Transverse colon (tissue), 4 donors: Measurements from ENCODE around the gene IP6K1.
"Not testable (repeated sequence)": the region's sequence is repeated elsewhere in the genome, so short reads cannot be mapped to it uniquely, and the experiment has no call there.

Experiments
- CTCF ChIP-seq, 5 experiments: fragments of 200-600 bp in 3 of 5; fragments of 450-650 bp in 2 of 5; sonication (generic) in 3 of 5; IDR thresholded peaks; 1 replicate in 2 of 5; 2 replicates in 3 of 5; pipeline ENCODE4 v1.5.1; 2016 to 2017; ENCODE audit warnings: antibody characterized with exemption in 5 of 5, inconsistent platforms in 3 of 5, mild to moderate bottlenecking in 2 of 5, moderate library complexity in 1 of 5
- POLR2A ChIP-seq: fragments of 450-650 bp; IDR thresholded peaks from one replicate; pipeline ENCODE4 v1.6.1; 2016; ENCODE audit warnings: antibody characterized with exemption, mild to moderate bottlenecking, moderate library complexity
- POLR2AphosphoS5 ChIP-seq, 3 donors: sonication (generic); formaldehyde crosslinking; IDR thresholded peaks; one replicate each; pipeline ENCODE4 v1.6.1; 2016; ENCODE audit warnings: antibody characterized with exemption in 3 of 3

GRCh38 chr3:49685103-49685502 is 101.2 kb downstream of the IP6K1 start:
- not testable (repeated sequence) for TF ChIP-seq CTCF (IDR thresholded peaks at IDR 0.05); POLR2AphosphoS5 (IDR thresholded peaks at IDR 0.05); POLR2A
